GM21786 (cell line): Measurements from ENCODE around the gene CDKL4.
"Not testable (repeated sequence)": the region's sequence is repeated elsewhere in the genome, so short reads cannot be mapped to it uniquely, and the experiment has no call there.

Experiments
- ATAC-seq: cut with Tn5 transposase; IDR thresholded peaks from one replicate; pipeline ENCODE4 v1.9.1; 2021; ENCODE audit not compliant: unreplicated experiment

Gene CDKL4

DNA sequence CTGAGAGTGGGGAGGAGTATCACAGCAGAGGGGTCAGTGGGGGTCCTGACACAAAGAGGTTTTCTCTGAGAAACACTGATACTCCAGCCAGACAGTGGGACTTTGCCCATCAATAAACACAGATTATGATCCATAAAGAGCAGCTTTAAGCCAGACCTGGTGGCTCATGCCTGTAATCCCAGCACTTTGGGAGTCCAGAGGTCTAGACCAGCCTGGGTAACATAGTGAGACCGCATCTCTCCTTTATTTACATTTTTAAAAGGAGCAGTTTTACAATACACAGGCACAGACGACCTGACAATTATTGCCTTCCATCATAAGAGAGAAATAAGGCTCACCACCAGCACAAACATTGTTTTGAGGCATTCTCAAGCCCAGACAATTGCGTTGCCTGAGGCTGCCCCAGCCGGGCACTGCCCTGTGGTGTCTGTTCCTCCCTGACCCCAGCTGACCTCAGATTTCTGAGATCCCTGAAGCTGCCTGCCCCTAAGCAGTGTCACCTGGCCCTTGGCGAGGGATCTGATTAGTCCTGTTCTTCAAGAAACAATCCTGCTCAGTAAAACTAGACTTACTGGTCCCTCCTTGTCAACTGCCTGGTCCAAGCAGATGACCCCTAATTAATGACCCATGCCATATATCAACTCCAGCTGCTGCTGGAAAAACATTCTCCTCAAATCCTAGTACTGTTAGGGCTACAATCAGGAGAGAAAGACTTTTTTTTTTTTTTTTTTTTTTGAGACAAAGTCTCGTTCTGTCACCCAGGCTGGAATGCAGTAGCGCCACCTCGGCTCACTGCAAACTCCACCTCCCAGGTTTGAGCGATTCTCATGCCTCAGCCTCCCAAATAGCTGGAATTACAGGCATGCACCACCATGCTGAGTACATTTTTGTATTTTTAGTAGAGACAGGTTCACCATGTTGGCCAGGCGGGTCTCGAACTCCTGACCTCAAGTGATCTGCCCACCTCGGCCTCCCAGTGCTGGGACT is 63.5 kb downstream of the CDKL4 start:
- ATAC-seq = no peak

DNA sequence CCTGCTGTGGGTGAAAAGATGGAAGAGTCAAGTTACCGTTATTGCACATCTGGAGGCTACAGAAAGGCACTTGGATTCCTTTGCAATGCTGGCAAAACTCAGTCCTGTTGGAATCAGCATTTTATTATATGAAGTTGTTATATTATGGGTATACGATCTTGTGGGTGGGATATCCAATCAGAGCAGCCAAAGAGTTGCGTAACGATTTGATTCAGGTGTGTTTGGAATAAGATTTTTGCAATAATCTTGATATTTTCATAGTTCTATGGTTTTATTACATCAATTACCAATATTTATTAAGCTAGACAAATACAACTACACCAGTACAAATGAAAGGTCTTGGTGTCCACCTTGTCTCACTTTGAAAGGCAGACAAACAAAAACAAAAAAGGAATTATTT is 65.0 kb downstream of the CDKL4 start:
- no peak for ATAC-seq

DNA sequence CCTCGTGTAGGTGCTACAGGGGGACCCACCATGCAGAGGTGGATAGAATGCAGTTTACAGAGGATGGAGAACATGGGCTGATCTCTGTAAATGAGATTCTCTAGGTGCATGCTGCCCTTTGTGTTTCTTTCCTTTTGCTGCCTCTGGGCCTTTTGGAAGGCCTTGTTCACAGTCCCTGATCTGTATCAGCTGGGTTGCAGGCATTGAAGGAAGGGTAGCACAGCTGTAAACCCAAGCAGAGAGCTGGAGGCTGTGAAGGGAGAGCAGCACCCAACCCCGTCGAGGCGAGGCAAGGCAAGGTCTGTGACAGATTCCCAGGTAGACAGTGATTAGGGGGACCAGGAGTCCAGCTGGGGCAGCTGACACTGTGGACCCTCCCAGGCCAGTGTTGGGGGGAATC is 66.8 kb downstream of the CDKL4 start:
- ATAC-seq = no peak

DNA sequence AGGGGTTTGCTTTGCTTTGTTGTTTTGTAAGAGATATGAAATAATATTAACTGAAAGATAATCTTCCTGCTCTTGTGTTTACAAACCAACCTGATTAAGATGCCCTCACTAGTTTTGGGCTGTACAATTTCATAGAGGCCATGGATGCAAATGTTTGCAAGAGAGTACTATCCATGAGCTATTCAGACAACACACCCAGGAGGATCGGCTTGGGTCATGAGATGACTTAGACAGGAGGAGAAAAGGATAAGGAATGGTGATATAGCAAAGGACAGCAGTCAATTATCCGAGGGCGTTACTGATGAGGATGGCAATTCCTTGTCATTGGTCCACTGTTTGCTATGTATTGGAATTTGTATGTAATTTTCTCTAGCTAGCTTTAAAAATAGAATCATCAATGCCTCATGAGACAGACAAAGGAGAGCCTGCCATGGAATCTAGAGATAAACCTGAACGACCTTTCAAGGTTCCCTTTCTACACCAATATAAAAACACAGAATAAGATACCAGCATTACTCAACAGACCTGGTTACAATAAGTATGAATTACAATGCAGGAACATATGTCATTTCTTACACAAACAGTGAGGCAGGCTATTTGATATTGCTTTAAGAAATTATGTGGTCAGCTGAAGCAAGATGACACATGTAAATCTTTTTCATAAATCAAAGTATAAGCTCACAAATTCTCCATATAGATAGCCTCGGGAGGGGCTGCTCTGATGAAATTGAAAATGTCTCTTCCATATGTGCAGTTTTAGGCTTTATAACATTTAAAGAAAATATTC is 68.6 kb downstream of the CDKL4 start:
- ATAC-seq = no peak

DNA sequence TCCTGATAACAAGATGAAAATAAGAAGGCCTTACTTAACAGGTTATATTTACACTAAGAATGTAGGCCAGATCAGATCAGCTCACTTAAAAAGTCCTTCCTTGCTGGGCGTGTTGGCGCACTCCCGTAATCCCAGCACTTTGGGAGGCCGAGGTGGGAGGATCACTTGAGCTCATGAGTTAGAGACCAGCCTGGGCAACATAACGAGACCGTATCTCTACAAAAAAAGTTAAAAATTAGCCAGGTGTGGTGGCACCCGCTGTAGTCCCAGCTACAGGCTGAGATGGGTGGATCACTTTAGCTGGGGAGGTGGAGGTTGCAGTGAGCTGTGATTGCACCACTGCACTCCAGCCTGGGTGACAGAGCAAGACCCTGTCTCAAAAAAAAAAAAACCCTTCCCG is 69.7 kb downstream of the CDKL4 start:
- no peak for ATAC-seq

DNA sequence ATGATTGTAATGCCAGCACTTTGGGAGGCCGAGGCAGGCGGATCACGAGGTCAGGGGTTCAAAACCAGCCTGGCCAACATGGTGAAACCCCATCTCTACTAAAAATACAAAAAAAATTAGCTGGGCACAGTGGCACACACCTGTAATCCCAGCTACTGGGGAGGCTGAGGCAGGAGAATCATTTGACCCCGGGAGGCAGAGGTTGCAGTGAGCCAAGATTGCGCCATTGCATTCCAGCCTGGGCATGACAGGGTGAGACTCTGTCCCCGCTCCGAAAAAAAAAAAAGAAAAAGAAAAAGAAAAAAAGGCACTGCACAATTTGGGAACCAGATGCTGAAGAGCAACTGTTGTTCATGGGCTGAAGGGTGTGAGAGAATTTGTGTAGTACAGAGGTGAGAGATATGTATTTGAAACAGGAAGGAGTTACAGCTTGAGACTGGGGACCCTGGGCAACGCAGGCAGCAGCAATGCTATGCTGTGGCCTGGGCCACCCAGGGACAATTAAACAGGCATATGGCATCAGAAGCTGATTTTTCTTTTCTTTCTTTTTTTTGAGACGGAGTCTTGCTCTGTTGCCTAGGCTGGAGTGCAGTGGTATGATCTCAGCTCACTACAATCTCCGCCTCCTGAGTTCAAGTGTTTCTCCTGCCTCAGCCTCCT is 71.6 kb downstream of the CDKL4 start:
- ATAC-seq = not testable (repeated sequence)

DNA sequence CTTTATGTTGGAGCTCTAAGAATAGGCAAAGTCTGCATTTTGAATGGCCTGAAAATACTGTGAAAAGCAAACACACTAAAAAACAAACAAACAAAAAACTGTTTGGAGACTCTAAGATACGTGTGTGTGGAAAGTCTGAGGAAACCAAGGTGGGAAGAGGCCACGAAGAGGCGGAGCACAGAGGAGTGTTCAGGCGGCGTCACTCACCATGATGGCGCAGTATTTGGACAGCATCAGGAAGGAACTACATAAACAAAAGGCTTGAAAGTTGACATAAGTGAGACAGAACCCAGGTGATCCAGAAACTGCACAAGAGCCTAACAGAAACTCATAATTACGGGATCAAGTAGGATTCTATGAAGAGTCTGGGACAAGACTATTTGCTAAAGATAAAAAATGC is 72.1 kb downstream of the CDKL4 start:
- no peak for ATAC-seq

DNA sequence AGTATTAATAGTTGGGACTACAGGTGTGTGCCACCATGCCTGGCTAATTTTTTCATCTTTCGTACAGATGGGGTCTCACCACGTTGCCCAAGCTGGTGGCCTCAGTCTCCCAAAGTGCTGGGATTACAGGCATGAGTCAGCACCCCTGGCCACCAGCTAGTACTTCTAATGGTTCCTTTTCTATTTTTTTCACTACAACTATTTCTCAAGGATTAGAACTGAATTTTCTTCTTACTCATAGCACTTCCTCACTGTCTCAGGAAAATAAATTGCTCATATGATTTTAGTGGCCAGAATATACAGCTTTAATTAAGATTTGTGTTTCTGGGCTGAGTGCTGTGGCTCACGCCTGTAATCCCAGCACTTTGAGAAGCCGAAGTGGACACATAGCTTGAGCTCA is 79.7 kb downstream of the CDKL4 start:
- no peak for ATAC-seq

DNA sequence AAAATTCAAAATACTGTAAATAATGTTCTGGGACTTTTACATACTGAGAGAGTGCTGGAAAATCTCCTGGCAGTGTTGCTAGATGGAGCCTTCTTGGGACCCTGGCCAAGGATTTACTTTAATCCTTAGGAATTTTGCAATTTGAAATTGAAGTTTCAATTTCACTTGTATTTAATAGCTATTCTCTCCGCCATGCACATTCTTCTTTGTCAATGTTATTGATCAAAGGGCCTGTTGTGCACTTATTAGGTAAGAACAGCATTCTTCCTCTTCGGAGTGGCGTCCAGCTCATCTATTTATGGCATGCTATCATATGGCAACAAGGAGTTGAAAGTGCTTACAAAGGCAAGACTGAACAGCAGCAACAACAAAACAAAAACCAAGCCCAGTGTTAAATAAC is 82.8 kb downstream of the CDKL4 start:
- no peak for ATAC-seq

DNA sequence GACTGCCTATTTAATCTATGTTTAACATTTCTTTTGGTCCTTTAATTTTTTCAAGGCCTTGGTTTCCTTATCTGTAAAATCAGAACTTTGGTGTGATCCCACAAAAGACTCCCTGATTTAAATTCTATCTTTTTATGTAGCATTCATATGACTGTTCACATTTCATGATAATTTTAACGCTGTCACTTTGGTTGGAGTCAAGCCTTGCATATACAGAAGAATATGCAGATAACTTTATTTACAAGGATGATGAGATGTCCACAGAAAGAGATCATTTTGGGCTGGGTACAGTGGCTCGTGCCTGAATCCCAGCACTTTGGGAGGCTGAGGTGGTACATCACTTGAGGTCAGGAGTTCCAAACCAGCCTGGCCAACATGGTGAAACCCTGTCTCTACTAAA is 84.5 kb downstream of the CDKL4 start:
- ATAC-seq = no peak

DNA sequence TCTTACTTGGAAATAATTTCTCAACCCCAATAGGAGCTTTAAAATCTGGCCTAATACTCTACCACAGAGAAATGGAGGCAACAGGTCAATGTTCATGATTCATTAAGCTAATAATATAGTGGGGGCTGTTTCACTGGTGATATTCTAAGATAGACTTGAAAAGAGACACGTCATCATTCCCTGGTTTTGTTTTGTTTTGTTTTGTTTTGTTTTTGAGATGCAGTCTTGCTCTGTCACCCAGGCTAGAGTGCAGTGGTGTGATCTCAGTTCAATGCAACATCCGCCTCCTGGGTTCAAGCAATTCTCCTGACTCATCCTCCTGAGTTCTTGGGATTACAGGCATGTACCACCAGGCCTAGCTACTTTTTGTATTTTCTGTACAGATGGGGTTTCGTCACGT is 85.4 kb downstream of the CDKL4 start:
- ATAC-seq = no peak

DNA sequence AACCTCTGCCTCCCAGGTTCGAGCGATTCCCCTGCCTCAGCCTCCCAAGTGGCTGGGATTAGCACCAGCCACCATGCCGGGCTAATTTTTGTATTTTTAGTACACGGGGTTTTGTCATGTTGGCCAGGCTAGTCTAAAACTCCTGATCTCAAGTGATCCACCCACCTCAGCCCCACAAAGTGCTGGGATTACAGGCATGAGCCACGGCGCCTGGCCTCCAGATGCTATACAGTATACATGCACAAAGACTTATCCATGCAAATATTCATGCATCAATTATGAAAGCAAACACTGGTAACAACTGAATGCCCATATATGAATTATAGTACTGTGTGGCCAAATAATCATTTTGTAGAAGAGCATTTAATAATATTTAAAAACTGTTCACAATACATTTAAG is 86.9 kb downstream of the CDKL4 start:
- ATAC-seq = no peak

DNA sequence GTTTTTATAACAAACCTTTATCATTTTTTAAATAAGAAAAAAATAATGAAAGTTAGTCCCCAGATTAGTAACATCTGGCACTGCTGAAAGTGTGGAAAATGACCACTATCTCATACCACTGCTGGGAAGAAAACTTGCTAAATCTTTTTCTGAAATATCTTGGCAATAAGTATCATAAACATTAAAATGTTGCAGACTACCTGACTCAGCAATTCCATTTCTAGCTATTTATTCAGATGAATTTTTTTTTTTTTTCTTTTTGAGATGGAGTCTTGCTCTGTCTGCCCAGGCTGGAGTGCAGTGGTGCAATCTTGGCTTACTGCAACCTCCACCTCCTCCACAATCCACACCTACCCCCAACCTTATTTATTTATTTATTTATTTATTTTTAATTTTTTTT is 87.7 kb downstream of the CDKL4 start:
- no peak for ATAC-seq

DNA sequence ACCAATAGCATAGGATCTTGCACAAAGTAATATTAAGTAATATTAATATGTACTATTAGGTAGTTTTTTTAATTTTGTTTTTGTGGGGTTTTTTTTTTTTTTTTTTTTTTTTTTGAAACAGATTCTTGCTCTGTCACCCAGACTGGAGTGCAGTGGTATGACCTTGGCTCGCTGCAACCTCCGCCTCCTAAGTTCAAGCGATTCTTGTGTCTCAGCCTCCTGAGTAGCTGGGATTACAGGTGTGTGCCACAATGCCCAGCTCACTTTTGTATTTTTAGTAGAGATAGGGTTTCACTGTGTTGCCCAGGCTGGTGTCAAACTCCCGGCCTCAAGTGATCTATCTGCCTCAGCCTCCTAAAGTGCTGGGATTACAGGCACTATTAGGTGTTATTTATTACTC is 88.2 kb downstream of the CDKL4 start:
- not testable (repeated sequence) for ATAC-seq

DNA sequence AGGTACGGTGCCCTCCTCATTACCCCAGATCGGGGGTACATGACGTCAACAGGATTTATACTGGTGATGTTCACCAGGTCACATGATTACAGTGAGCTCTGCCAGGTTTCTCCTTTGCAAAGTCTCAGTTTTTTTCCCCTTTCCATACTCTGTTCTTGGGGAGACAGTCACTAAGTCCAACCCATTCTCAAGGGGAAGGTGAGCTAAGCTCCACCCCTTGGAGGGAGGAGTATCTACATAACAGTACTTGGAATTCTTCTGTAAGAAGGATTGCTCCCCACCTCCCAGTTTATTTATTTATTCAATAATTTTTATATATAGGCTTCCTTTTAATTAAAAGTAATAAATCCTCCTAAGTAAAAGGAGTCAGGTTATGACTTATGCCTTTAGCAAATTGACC is 88.8 kb downstream of the CDKL4 start:
- no peak for ATAC-seq

DNA sequence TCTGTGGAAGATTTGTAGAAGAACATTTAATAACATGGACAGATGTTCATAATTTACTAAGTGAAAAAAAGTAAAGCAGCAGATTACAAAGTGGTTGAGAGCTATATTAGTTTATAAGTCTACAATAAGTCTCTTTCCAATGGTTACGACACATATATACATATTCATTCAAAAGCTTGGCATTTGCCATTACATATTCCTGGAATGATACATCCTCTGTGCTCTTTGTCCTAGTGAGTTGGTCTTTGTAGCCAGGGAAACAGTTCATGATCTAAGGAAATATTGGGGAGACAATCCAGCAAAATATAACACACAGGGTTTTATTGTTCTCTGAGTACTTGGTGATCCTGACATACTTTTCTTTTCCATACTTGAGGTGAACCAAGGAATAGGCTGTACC is 90.5 kb downstream of the CDKL4 start:
- no peak for ATAC-seq

DNA sequence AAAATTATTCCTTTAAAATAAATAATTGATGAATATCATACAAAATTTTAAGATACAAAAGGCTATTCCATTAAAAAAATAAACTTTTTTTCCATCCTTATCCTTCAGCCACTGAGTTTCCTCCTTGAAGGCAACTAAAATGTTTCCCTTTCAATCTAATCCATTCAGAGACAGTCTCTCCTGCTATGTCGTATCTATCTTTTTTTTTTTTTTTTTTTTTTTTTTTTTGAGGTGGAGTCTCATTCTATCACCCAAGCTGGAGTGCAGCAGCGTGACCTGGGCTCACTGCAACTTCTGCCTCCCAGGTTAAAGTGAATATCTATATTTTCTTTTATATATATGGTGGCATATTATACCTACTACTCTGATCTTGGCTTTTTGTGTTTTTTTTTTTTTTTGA is 91.3 kb downstream of the CDKL4 start:
- no peak for ATAC-seq

DNA sequence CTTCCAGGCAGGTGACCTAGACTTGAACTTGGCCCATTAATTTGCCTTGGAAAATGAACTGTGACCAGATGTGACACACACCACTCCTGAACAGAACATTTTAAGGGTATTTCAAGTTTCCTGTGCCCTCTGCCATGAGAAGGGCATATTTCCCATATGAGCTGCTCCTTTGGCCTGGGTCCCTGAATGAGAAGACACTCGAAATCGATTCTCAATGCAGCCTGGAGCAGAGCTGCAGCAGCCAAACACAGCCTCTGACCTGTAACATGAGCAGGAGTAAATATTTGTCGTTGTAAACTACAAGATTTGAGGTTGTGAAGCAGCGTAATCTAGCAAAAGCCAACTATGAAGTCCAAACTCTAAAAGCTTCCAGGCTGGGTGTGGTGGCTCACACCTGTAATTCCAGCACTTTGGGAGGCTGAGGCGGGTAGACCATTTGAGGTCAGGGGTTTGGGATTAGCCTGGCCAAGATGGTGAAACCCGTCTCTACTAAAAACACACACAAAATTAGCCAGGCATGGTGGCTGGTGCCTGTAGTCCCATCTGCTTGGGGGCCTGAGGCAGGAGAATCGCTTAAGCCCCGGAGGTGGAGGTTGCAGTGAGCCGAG is 92.8 kb downstream of the CDKL4 start:
- ATAC-seq = no peak

DNA sequence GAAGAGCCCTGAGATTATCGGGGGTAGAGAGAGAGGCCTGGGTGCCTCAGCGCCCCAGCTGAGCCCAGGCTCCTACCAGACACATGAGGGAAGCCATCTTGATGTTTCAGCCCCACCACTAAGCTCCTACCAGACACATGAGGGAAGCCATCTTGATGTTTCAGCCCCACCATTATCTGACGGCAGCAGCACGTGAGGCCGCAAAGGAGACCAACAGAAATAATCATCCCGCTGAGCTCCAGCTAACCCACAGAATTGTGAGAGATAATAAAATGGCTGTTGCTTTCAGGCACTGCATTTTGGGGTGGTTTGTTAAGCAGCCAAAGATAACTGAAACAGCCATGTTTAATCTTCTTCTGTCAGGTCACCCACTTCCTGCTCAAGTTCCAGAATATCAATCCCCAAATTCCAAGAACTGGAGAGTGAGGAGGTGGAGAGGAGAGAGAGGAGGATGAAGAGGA is 93.6 kb downstream of the CDKL4 start:
- no peak for ATAC-seq

DNA sequence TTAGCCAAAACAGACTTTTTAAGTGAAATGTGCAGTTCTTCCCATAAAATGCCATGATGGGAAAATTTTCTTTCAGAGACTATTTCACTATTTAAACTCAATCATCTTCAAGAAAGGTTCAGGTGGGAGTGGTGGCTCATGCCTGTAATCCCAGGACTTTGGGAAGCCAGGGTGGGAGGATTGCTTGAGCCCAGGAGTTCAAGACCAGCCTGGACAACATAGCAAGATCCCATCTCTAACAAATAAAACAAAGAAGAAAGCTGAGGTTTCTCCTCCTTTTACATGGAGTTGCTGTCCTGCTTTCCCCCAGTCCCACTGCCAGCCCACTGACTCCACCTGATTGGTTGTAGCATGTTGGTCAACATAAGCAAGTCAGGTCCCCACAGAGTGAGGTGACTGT is 97.1 kb downstream of the CDKL4 start:
- no peak for ATAC-seq

DNA sequence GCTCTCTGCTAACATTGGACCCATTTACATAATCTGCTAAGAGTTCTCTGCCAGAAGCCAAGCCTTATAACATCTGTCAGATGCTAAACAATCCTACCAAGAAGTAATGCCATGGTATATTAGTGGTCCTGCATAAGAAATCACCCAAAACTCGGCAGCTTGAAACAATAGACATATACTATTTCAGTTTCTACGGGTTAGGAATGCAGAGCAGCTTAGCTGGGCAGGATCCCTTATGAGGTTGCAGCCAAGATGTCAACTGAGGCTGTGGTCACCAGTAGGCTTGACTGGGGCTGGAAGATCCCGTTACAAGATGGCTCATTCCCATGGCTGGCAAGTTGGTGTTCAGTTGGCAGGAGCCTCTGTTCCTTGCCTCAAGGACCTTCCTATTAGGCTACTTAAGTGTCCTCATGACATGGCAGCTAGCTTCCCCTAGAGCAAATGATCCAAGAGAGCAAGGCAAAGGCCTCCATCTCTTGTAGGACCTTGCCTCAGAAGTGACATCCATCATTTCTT is 97.8 kb downstream of the CDKL4 start:
- no peak for ATAC-seq
